GM12878 (cell line): ENCODE measurements around the gene SIKE1. TPM values are rescaled to one million over a fixed set of nuclear protein-coding genes. Genes with fewer than 3 reads are reported as not detected.

Source experiments
- ATF7 ChIP-seq: fragments of 450-650 bp; IDR thresholded peaks from 2 replicates; pipeline ENCODE4 v1.6.1; 2016; ENCODE audit warnings: low read depth, mild to moderate bottlenecking
- BHLHE40 ChIP-seq, 2 experiments: fragments of 450-650 bp in 1 of 2; IDR thresholded peaks; 2 replicates each; pipeline ENCODE4 v1.6.1; 2011 to 2017; ENCODE audit warnings: low read depth in 2 of 2, borderline replicate concordance in 1 of 2, improper control_type of control experiment in 1 of 2, low read length in 1 of 2, mild to moderate bottlenecking in 1 of 2
- CHD2 ChIP-seq: IDR thresholded peaks from 2 replicates; pipeline ENCODE4 v1.6.1; 2011; ENCODE audit warnings: low read depth, low read length, improper control_type of control experiment, borderline replicate concordance
- CUX1 ChIP-seq: IDR thresholded peaks from 2 replicates; pipeline ENCODE4 v1.6.1; 2012; ENCODE audit warnings: improper control_type of control experiment, low read depth, low read length; ENCODE audit not compliant: insufficient replicate concordance
- E2F4 ChIP-seq: IDR thresholded peaks from 2 replicates; pipeline ENCODE4 v1.6.1; 2012; ENCODE audit warnings: low read depth, low read length, improper control_type of control experiment
- EZH2 ChIP-seq: IDR thresholded peaks from 2 replicates; pipeline ENCODE4 v1.6.1; 2012; ENCODE audit warnings: low read depth, mild to moderate bottlenecking, control low read depth, inconsistent platforms, low read length, borderline replicate concordance; ENCODE audit not compliant: control insufficient read depth
- GATAD2B ChIP-seq: fragments of 450-650 bp; conservative IDR thresholded peaks from 2 replicates; pipeline ENCODE4 v1.6.1; 2017; ENCODE audit warnings: low read depth, mild to moderate bottlenecking, moderate library complexity
- JUNB ChIP-seq: IDR thresholded peaks from 2 replicates; pipeline ENCODE4 v1.6.1; 2016; ENCODE audit warnings: antibody characterized with exemption, mild to moderate bottlenecking
- KAT2A ChIP-seq: conservative IDR thresholded peaks from 2 replicates; pipeline ENCODE4 v1.6.1; 2011; ENCODE audit warnings: low read depth, low read length; ENCODE audit not compliant: control insufficient read depth
- MTA2 ChIP-seq: fragments of 450-650 bp; IDR thresholded peaks from 2 replicates; pipeline ENCODE4 v1.6.1; 2016; ENCODE audit warnings: low read depth, mild to moderate bottlenecking, moderate library complexity
- NRF1 ChIP-seq: conservative IDR thresholded peaks from 2 replicates; pipeline ENCODE4 v1.6.1; 2011; ENCODE audit warnings: mild to moderate bottlenecking, low read depth, low read length, improper control_type of control experiment
- POLR2A ChIP-seq: IDR thresholded peaks from 2 replicates; pipeline ENCODE4 v1.6.1; 2011; ENCODE audit warnings: low read depth, mild to moderate bottlenecking, low read length
- RELB ChIP-seq: fragments of 450-650 bp; IDR thresholded peaks from 2 replicates; pipeline ENCODE4 v1.6.1; 2017; ENCODE audit warnings: low read depth, mild to moderate bottlenecking, moderate library complexity
- RFX5 ChIP-seq: IDR thresholded peaks from 2 replicates; pipeline ENCODE4 v1.6.1; 2011; ENCODE audit warnings: low read depth, low read length, improper control_type of control experiment
- SMAD5 ChIP-seq: IDR thresholded peaks from 2 replicates; pipeline ENCODE4 v1.6.1; 2016; ENCODE audit warnings: antibody characterized with exemption, low read depth
- SMARCA5 ChIP-seq: fragments of 450-650 bp; IDR thresholded peaks from 2 replicates; pipeline ENCODE4 v1.6.1; 2017; ENCODE audit warnings: mild to moderate bottlenecking
- WRNIP1 ChIP-seq: IDR thresholded peaks from 2 replicates; pipeline ENCODE4 v1.6.1; 2011; ENCODE audit warnings: low read depth, low read length, improper control_type of control experiment, borderline replicate concordance
- polyA plus RNA-seq, 11 experiments: library from polyadenylated mRNA; depleted of rRNA in 4 of 11; unstranded in 6 of 11; stranded (reverse) in 5 of 11; fragments of >200 nt; fragmentation: Nextera tagmentation in 4 of 11; fragmentation: Illumina TruSeq in 1 of 11; extraction: Ambion mirVana in 4 of 11; extraction: Trizol in 1 of 11; gene quantifications; 1 replicate in 1 of 11; 2 replicates in 10 of 11; pipeline versions ENCODE4 v1.2.1 to v1.2.3, GENCODE V29; 2011 to 2016; ENCODE audit warnings: inconsistent platforms in 2 of 11, missing spikeins in 2 of 11, low read depth in 1 of 11
- total RNA-seq, 4 experiments: library from RNA; depleted of rRNA in 3 of 4; stranded (reverse); fragments of >200 nt in 3 of 4; fragmentation: Illumina TruSeq in 1 of 4; extraction: Trizol in 1 of 4; gene quantifications; 2 replicates each; pipeline versions ENCODE4 v1.2.1 to v1.2.3, GENCODE V29; 2013 to 2021
- TF ChIP-seq, protein P1 (sequence below): IDR thresholded peaks from 2 replicates; pipeline ENCODE4 v1.6.1; 2012; ENCODE audit warnings: mild to moderate bottlenecking, low read depth, low read length

SIKE1 gene
- total and polyA plus RNA-seq, 10 of the 15 experiments (the other 5 are each of a cell fraction or from before 2014, with no cell fraction given) = 10.4 to 67.0 (median 45.5) TPM

DNA sequence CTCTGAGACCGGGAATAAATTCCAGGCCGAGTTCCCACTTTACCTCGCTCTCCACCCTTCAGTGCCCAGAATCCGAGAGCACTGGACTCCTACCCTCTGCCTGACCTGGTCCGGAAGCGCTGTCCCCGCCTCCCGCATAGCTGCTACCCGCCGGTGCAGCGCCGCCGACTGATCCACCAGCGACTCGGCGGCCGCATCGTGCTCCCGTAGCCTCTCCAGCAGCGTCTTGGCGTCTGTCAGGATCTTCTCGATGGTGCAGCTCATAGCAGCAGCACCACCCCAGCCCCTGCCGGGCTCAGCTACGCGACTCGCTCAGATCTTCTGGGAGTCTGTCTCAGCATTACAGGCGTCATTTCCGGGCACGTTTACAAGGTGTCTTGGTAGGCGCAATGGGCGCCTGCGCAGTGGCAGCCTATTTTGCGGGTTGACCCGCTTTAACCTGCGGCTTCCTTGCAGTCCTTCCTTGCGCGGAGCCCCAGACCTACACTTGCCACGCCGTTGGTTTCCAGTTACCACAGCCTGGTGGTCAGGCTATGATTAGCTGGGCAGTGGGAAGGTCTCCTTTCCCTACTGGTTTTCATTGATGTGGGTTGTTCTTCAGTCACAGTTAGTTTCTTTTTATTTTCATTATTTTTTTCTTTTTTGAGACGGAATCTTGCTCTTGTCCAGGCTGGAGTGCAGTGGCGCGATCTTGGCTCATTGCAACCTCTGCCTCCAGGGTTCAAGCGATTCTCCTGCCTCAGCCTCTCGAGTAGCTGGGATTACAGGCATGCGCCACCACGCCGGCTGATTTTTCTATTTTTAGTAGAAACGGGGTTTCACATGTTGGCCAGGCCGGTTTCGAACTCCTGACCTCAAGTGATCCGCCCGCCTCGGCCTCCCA is at the start of gene SIKE1 (continued):
- 0 out of 2 replicates have a peak, but pooled peaks have one; percentile 26 for TF ChIP-seq RFX5
- TF ChIP-seq, protein P1, sequence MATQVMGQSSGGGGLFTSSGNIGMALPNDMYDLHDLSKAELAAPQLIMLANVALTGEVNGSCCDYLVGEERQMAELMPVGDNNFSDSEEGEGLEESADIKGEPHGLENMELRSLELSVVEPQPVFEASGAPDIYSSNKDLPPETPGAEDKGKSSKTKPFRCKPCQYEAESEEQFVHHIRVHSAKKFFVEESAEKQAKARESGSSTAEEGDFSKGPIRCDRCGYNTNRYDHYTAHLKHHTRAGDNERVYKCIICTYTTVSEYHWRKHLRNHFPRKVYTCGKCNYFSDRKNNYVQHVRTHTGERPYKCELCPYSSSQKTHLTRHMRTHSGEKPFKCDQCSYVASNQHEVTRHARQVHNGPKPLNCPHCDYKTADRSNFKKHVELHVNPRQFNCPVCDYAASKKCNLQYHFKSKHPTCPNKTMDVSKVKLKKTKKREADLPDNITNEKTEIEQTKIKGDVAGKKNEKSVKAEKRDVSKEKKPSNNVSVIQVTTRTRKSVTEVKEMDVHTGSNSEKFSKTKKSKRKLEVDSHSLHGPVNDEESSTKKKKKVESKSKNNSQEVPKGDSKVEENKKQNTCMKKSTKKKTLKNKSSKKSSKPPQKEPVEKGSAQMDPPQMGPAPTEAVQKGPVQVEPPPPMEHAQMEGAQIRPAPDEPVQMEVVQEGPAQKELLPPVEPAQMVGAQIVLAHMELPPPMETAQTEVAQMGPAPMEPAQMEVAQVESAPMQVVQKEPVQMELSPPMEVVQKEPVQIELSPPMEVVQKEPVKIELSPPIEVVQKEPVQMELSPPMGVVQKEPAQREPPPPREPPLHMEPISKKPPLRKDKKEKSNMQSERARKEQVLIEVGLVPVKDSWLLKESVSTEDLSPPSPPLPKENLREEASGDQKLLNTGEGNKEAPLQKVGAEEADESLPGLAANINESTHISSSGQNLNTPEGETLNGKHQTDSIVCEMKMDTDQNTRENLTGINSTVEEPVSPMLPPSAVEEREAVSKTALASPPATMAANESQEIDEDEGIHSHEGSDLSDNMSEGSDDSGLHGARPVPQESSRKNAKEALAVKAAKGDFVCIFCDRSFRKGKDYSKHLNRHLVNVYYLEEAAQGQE = 0 out of 2 replicates have a peak, but pooled peaks have one; percentile 20
- peak; percentile 93 for TF ChIP-seq SMAD5
- TF ChIP-seq CUX1 = no peak
- TF ChIP-seq SMARCA5 = no peak
- peak; percentile 69 for TF ChIP-seq ATF7
- no peak for TF ChIP-seq KAT2A
- no peak for TF ChIP-seq JUNB
- peak; percentile 42; the same call in 1 of the 2 replicates for TF ChIP-seq MTA2
- 0 out of 2 replicates have a peak, but pooled peaks have one; percentile 20 for TF ChIP-seq CHD2
- TF ChIP-seq EZH2 = no peak
- peak; percentile 96 for TF ChIP-seq BHLHE40 (IDR thresholded peaks at IDR 0.05; ENCODE audit: borderline replicate concordance in 1 of 2, low read depth in 2 of 2, low read length in 1 of 2)
- TF ChIP-seq NRF1 = peak; percentile 74
- TF ChIP-seq E2F4 = no peak
- peak; percentile 88 for TF ChIP-seq RELB
- TF ChIP-seq GATAD2B = peak; percentile 50; the same call in 1 of the 2 replicates
- peak; percentile 99 for TF ChIP-seq POLR2A
- no peak for TF ChIP-seq WRNIP1
